Chondrocyte (in vitro differentiated cells): ENCODE data around the gene KCNQ2. TPM values are rescaled to one million over a fixed set of nuclear protein-coding genes. Genes with fewer than 3 reads are reported as not detected.

ENCODE experiments used
- DNase-seq: peaks from one replicate; pipeline ENCODE4 v3.0.0; 2021; ENCODE audit warnings: mixed read lengths, low spot score
- H3K27ac Mint-ChIP-seq: one replicate; pipeline ENCODE4 v1.8.0; 2021; ENCODE audit warnings: mild to moderate bottlenecking, moderate library complexity, mixed read lengths; ENCODE audit not compliant: unreplicated experiment
- H3K27me3 Mint-ChIP-seq: 2 replicates; pipeline ENCODE4 v1.8.0; 2021; ENCODE audit warnings: low read depth, mixed read lengths
- H3K36me3 Mint-ChIP-seq: 2 replicates; pipeline ENCODE4 v1.8.0; 2021; ENCODE audit warnings: low read depth, mixed read lengths
- H3K4me1 Mint-ChIP-seq: 2 replicates; pipeline ENCODE4 v1.8.0; 2021; ENCODE audit warnings: low read depth, mild to moderate bottlenecking, mixed read lengths
- H3K4me3 Mint-ChIP-seq: one replicate; pipeline ENCODE4 v1.8.0; 2021; ENCODE audit warnings: mild to moderate bottlenecking, moderate library complexity, mixed read lengths; ENCODE audit not compliant: unreplicated experiment
- H3K9me3 Mint-ChIP-seq: 2 replicates; pipeline ENCODE4 v1.8.0; 2021; ENCODE audit warnings: low read depth, mixed read lengths
- CTCF ChIP-seq: fragments of 200-600 bp; sonication (generic); IDR thresholded peaks from 2 replicates; pipeline ENCODE4 v1.5.0; 2021; ENCODE audit warnings: antibody characterized with exemption, mild to moderate bottlenecking, moderate library complexity
- total RNA-seq: library from RNA; stranded (reverse); gene quantifications from 3 replicates; pipeline ENCODE4 v1.2.1, GENCODE V29; 2021

KCNQ2 gene
- total RNA-seq, 1 donor from 2014 or later = not detected

DNA sequence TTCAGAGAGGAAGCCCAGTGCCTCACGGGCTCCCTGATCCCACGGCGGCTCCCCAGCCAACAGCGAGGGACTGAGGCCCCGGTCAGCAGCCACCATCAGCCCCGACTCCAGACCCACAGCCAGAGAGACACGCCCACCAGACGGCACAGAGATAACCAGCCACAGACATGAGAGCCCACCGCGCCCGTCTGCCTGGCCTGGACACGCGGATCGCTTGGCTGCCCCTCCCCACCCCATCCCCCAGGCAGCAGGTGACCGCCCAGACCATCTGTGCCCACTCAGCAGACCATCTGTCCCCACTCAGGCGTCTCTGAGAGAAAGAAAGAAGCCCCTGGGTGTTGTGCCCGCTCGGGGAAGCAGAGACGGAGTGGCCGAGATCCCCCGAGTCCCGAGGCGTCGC lies 55.8 kb downstream of the KCNQ2 start:
- Mint-ChIP-seq H3K36me3 (no peaks in the 10 kb centered on the region), H3K4me3 (no peak overlapping the region), H3K27ac (no peak overlapping the region), H3K27me3 (peaks cover 25% of the 10 kb centered on the region), H3K9me3 (no peaks in the 10 kb centered on the region), H3K4me1 (peaks cover 7% of the 10 kb centered on the region)
- no peak for TF ChIP-seq CTCF
- no peak for DNase-seq

- H3K36me3 Mint-ChIP-seq = no peaks in the 10 kb centered on the region
- H3K27me3 Mint-ChIP-seq = peaks cover 21% of the 10 kb centered on the region
- no peak overlapping the region for H3K4me3 Mint-ChIP-seq
- DNase-seq = no peak
- no peak overlapping the region for H3K27ac Mint-ChIP-seq
- H3K9me3 Mint-ChIP-seq = no peaks in the 10 kb centered on the region
- peaks cover 7% of the 10 kb centered on the region for H3K4me1 Mint-ChIP-seq
- TF ChIP-seq CTCF = no peak
Measured at GRCh38 chr20:63415647-63416391, 56.6 kb downstream of the KCNQ2 start.

DNA sequence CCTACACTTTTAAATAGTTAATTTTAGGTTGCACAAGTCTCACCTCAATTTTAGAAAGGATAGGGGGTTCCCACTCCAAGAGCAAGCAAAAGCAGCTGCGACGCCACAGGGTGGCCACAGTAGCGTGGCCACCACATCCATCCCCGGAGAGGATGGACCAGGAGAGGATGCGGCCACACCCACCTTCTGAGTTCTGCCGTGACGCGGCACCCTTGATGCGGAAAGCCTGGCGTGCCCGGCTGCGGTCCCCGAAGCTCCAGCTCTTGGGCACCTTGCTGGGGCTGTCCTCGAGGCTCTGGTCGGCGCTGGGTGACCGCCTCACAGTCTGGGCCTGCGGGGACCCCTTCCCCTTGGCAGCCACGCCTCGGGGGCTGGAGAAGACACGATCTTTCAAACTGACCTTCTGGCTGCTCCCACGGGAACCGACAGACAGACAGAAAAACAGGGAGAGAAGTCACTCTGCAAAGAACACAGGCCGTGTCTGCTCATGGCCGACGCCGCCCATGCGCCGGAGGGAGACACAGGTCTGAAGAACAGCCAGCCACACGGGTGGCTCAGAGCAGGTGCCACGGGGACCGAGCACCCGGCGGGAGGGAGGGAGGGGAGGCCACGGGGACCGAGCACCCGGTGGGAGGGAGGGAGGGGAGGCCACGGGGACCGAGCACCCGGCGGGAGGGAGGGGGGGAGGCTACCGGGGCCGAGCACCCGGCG lies 57.6 kb downstream of the KCNQ2 start:
- no peak for TF ChIP-seq CTCF
- no peaks in the 10 kb centered on the region for H3K9me3 Mint-ChIP-seq
- H3K36me3 Mint-ChIP-seq = no peaks in the 10 kb centered on the region
- no peak for DNase-seq
- no peak overlapping the region for H3K27ac Mint-ChIP-seq
- H3K4me1 Mint-ChIP-seq = peaks cover 7% of the 10 kb centered on the region
- peaks cover 20% of the 10 kb centered on the region for H3K27me3 Mint-ChIP-seq
- H3K4me3 Mint-ChIP-seq = no peak overlapping the region

GRCh38 chr20:63413963-63414684 lies 58.3 kb downstream of the KCNQ2 start:
- H3K4me1 Mint-ChIP-seq = peaks cover 7% of the 10 kb centered on the region
- no peak for DNase-seq
- H3K27ac Mint-ChIP-seq = no peak overlapping the region
- H3K4me3 Mint-ChIP-seq = no peak overlapping the region
- H3K27me3 Mint-ChIP-seq = peaks cover 18% of the 10 kb centered on the region
- no peaks in the 10 kb centered on the region for H3K36me3 Mint-ChIP-seq
- no peak for TF ChIP-seq CTCF
- no peaks in the 10 kb centered on the region for H3K9me3 Mint-ChIP-seq

GRCh38 chr20:63413323-63413722 lies 59.1 kb downstream of the KCNQ2 start:
- H3K36me3 Mint-ChIP-seq = no peaks in the 10 kb centered on the region
- peaks cover 15% of the 10 kb centered on the region for H3K27me3 Mint-ChIP-seq
- no peak for TF ChIP-seq CTCF
- no peak overlapping the region for H3K27ac Mint-ChIP-seq
- peaks cover 7% of the 10 kb centered on the region for H3K4me1 Mint-ChIP-seq
- H3K9me3 Mint-ChIP-seq = no peaks in the 10 kb centered on the region
- no peak for DNase-seq
- no peak overlapping the region for H3K4me3 Mint-ChIP-seq
